HG02610 (cell line): ENCODE measurements around the gene TXNRD2.
"Not testable (repeated sequence)": the region's sequence is repeated elsewhere in the genome, so short reads cannot be mapped to it uniquely, and the experiment has no call there.

Experiments used
- ATAC-seq: cut with Tn5 transposase; IDR thresholded peaks from one replicate; pipeline ENCODE4 v1.9.1; 2021; ENCODE audit warnings: mild to moderate bottlenecking, moderate library complexity; ENCODE audit not compliant: unreplicated experiment

TXNRD2 gene

GRCh38 chr22:19955241-19956128 is 13.9 kb upstream of the TXNRD2 start:
- ATAC-seq: no peak

GRCh38 chr22:19951346-19951745 is 9.7 kb upstream of the TXNRD2 start:
- ATAC-seq: no peak

- no peak for ATAC-seq
These were observed 6.6 kb upstream of the TXNRD2 start for GRCh38 chr22:19948057-19948760.

GRCh38 chr22:19943082-19944026 is 1.7 kb upstream of the TXNRD2 start:
- no peak for ATAC-seq

GRCh38 chr22:19942157-19943081 is 801 bp upstream of the TXNRD2 start:
- ATAC-seq: peak; percentile 39

GRCh38 chr22:19940536-19941364 is 868 bp downstream of the TXNRD2 start:
- ATAC-seq: no peak

GRCh38 chr22:19937616-19938473 is 3.8 kb downstream of the TXNRD2 start:
- no peak for ATAC-seq

GRCh38 chr22:19936513-19936912 is 5.1 kb downstream of the TXNRD2 start:
- no peak for ATAC-seq

- not testable (repeated sequence) for ATAC-seq
These were observed 6.4 kb downstream of the TXNRD2 start for GRCh38 chr22:19935123-19935718.

GRCh38 chr22:19933341-19934241 is 8.0 kb downstream of the TXNRD2 start:
- ATAC-seq: no peak

- ATAC-seq: no peak
These were observed 9.0 kb downstream of the TXNRD2 start for GRCh38 chr22:19932367-19933206.

GRCh38 chr22:19931514-19931913 is 10.1 kb downstream of the TXNRD2 start:
- no peak for ATAC-seq

- no peak for ATAC-seq
These were observed 10.8 kb downstream of the TXNRD2 start for GRCh38 chr22:19930551-19931486.
